H9 (cell line): ENCODE measurements around the gene HMG20B. TPM values are rescaled to one million over a fixed set of nuclear protein-coding genes. Genes with fewer than 3 reads are reported as not detected.

ENCODE experiments used
- DNase-seq: peaks from one replicate; pipeline ENCODE4 v3.0.0-alpha.2; 2017
- H2AFZ ChIP-seq: one replicate; pipeline ENCODE4 v1.6.1; 2013; ENCODE audit warnings: mild to moderate bottlenecking, low read length, control low read depth, moderate library complexity
- H2AK5ac ChIP-seq: 2 replicates; pipeline ENCODE4 v1.6.1; 2013; ENCODE audit warnings: low read length, control low read depth, mixed read lengths; ENCODE audit not compliant: insufficient read length
- H2BK120ac ChIP-seq: one replicate; pipeline ENCODE4 v1.6.1; 2013; ENCODE audit warnings: low read depth, mild to moderate bottlenecking, low read length, control low read depth, inconsistent platforms; ENCODE audit not compliant: poor library complexity, severe bottlenecking
- H2BK12ac ChIP-seq: 2 replicates; pipeline ENCODE4 v1.6.1; 2013; ENCODE audit warnings: low read length, control low read depth, mixed read lengths, low read depth; ENCODE audit not compliant: insufficient read length
- H2BK15ac ChIP-seq: 2 replicates; pipeline ENCODE4 v1.6.1; 2013; ENCODE audit warnings: low read depth, low read length, control low read depth
- H2BK20ac ChIP-seq: one replicate; pipeline ENCODE4 v1.6.1; 2013; ENCODE audit warnings: low read depth, mild to moderate bottlenecking, low read length, control low read depth, inconsistent platforms; ENCODE audit not compliant: poor library complexity, severe bottlenecking
- H2BK5ac ChIP-seq: 2 replicates; pipeline ENCODE4 v1.6.1; 2013; ENCODE audit warnings: low read length, control low read depth, mixed read lengths; ENCODE audit not compliant: insufficient read length
- H3K14ac ChIP-seq: 2 replicates; pipeline ENCODE4 v1.6.1; 2013; ENCODE audit warnings: low read length, control low read depth; ENCODE audit not compliant: insufficient read depth
- H3K18ac ChIP-seq: 2 replicates; pipeline ENCODE4 v1.6.1; 2013; ENCODE audit warnings: low read depth, mild to moderate bottlenecking, mixed read lengths, low read length, control low read depth; ENCODE audit not compliant: insufficient read length
- H3K23ac ChIP-seq: 2 replicates; pipeline ENCODE4 v1.6.1; 2013; ENCODE audit warnings: low read length, control low read depth, mixed read lengths, low read depth; ENCODE audit not compliant: insufficient read length
- H3K23me2 ChIP-seq: 2 replicates; pipeline ENCODE4 v1.6.1; 2013; ENCODE audit warnings: low read depth, mild to moderate bottlenecking, mixed read lengths, low read length, control low read depth; ENCODE audit not compliant: insufficient read length, poor library complexity, severe bottlenecking
- H3K27ac ChIP-seq: 2 replicates; pipeline ENCODE4 v1.5.1; 2013; ENCODE audit warnings: low read length, control low read depth, mixed read lengths, low read depth; ENCODE audit not compliant: insufficient read length
- H3K27me3 ChIP-seq: 2 replicates; pipeline ENCODE4 v1.6.1; 2013; ENCODE audit warnings: low read length, control low read depth, inconsistent platforms; ENCODE audit not compliant: insufficient read depth
- H3K4ac ChIP-seq: 2 replicates; pipeline ENCODE4 v1.6.1; 2013; ENCODE audit warnings: low read depth, mild to moderate bottlenecking, control low read depth, inconsistent platforms, low read length, moderate library complexity
- H3K4me1 ChIP-seq: 2 replicates; pipeline ENCODE4 v1.6.1; 2013; ENCODE audit warnings: low read length, control low read depth, inconsistent platforms; ENCODE audit not compliant: insufficient read depth
- H3K4me2 ChIP-seq: 2 replicates; pipeline ENCODE4 v1.6.1; 2013; ENCODE audit warnings: low read length, control low read depth, mixed read lengths; ENCODE audit not compliant: insufficient read length, insufficient read depth
- H3K56ac ChIP-seq: 2 replicates; pipeline ENCODE4 v1.6.1; 2013; ENCODE audit warnings: low read depth, mild to moderate bottlenecking, mixed read lengths, low read length, control low read depth; ENCODE audit not compliant: insufficient read length
- H3K79me1 ChIP-seq: 2 replicates; pipeline ENCODE4 v1.6.1; 2013; ENCODE audit warnings: low read depth, mild to moderate bottlenecking, moderate library complexity, low read length, control low read depth, inconsistent platforms; ENCODE audit not compliant: insufficient read depth, poor library complexity, severe bottlenecking
- H3K79me2 ChIP-seq: 2 replicates; pipeline ENCODE4 v1.6.1; 2013; ENCODE audit warnings: low read length, control low read depth, inconsistent platforms; ENCODE audit not compliant: insufficient read depth
- H3K9ac ChIP-seq: 2 replicates; pipeline ENCODE4 v1.6.1; 2013; ENCODE audit warnings: low read length, control low read depth, mixed read lengths; ENCODE audit not compliant: insufficient read length; ENCODE audit errors: extremely low read depth
- H3K9me3 ChIP-seq: one replicate; pipeline ENCODE4 v1.6.1; 2013; ENCODE audit warnings: low read depth, low read length, inconsistent platforms; ENCODE audit not compliant: control insufficient read depth
- H3T11ph ChIP-seq: one replicate; pipeline ENCODE4 v1.6.1; 2013; ENCODE audit warnings: mild to moderate bottlenecking, low read length, control low read depth, inconsistent platforms
- H4K20me1 ChIP-seq: one replicate; pipeline ENCODE4 v1.6.1; 2013; ENCODE audit not compliant: control insufficient read depth, insufficient read length, insufficient read depth
- H4K5ac ChIP-seq: 2 replicates; pipeline ENCODE4 v1.6.1; 2013; ENCODE audit warnings: low read depth, mild to moderate bottlenecking, mixed read lengths, low read length, control low read depth; ENCODE audit not compliant: insufficient read length
- H4K8ac ChIP-seq: replicated peaks from 2 replicates; pipeline ENCODE4 v1.6.1; 2013; ENCODE audit warnings: low read length, control low read depth, mixed read lengths, low read depth; ENCODE audit not compliant: insufficient read length
- H4K91ac ChIP-seq: 2 replicates; pipeline ENCODE4 v1.6.1; 2013; ENCODE audit warnings: low read depth, mild to moderate bottlenecking, moderate library complexity, mixed read lengths, low read length, control low read depth; ENCODE audit not compliant: insufficient read length
- H3K27ac Mint-ChIP-seq, 3 experiments: 2 replicates in 2 of 3; 3 replicates in 1 of 3; pipeline ENCODE4 v1.8.0; 2020 to 2021; ENCODE audit warnings: mixed read lengths in 3 of 3, mild to moderate bottlenecking in 1 of 3, moderate library complexity in 1 of 3
- H3K27me3 Mint-ChIP-seq: 2 replicates; pipeline ENCODE4 v1.8.0; 2021; ENCODE audit warnings: low read depth, mild to moderate bottlenecking, moderate library complexity, mixed read lengths
- H3K36me3 Mint-ChIP-seq, 3 experiments: 2 replicates in 2 of 3; 3 replicates in 1 of 3; pipeline ENCODE4 v1.8.0; 2020 to 2021; ENCODE audit warnings: low read depth in 3 of 3, mixed read lengths in 3 of 3; ENCODE audit not compliant: insufficient read depth in 1 of 3
- H3K4me1 Mint-ChIP-seq, 2 experiments: 2 replicates each; pipeline ENCODE4 v1.8.0; 2020; ENCODE audit warnings: mixed read lengths in 2 of 2
- H3K4me3 Mint-ChIP-seq, 2 experiments: 2 replicates in 1 of 2; 3 replicates in 1 of 2; pipeline ENCODE4 v1.8.0; 2020 to 2021; ENCODE audit warnings: mild to moderate bottlenecking in 2 of 2, mixed read lengths in 2 of 2, moderate library complexity in 1 of 2
- H3K9me3 Mint-ChIP-seq, 2 experiments: 2 replicates in 1 of 2; 3 replicates in 1 of 2; pipeline ENCODE4 v1.8.0; 2020; ENCODE audit warnings: mild to moderate bottlenecking in 2 of 2, mixed read lengths in 2 of 2, moderate library complexity in 1 of 2
- WGBS: extraction: QIAGEN DNeasy Blood & Tissue Kit; methylation state at CpG from one replicate; pipeline ENCODE4 v1.1.7; 2013; ENCODE audit warnings: missing lambda C conversion rate, low lambda C conversion rate, mixed read lengths; ENCODE audit not compliant: insufficient read length; ENCODE audit errors: extremely low coverage; 5-methylcytosine and 5-hydroxymethylcytosine counted together
- total RNA-seq: library from RNA; stranded (reverse); gene quantifications from 2 replicates; pipeline ENCODE4 v1.2.1, GENCODE V29; 2021
- TF ChIP-seq, protein P1 (sequence below): fragments of 200-600 bp; sonication (generic); conservative IDR thresholded peaks from 3 replicates; pipeline ENCODE4 v1.8.0; 2021; ENCODE audit warnings: antibody characterized with exemption, mild to moderate bottlenecking

HMG20B gene
- total RNA-seq, 1 experiment from 2014 or later, result 58.1 TPM

DNA sequence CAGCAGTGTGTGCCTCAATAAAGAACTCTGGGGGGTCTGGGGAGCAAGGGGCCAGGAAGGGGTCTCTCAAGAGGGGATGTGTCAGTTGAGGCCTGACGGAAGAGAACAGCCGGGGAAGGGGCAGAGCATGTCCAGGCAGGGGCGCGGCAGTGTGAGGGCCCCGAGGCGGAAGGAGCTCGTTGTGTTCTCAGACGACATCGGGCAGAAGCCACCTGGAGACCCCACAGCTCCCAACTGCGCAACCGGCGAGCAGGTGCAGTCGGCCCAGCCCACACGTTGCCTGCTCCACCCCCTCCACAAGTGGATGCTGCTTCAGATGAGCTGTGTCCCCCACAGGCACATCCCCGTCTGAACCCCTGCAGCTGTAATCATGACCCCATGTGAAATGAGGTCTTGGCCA, 48.9 kb downstream of the HMG20B start:
- WGBS, result no CpG with 5 or more reads among the region's 15 CpGs
- Histone ChIP-seq H3K4me2 (no peak overlapping the region), H3K79me1 (no peaks in the 10 kb centered on the region), H3K27me3 (no peaks in the 10 kb centered on the region), H2AK5ac (no peak overlapping the region), H2BK120ac (no peak overlapping the region), H2BK12ac (no peak overlapping the region), H4K20me1 (peaks cover 3% of the 10 kb centered on the region), H3K56ac (no peak overlapping the region), H3K23ac (no peak overlapping the region), H3T11ph (no peak overlapping the region), H3K23me2 (peaks cover 5% of the 10 kb centered on the region), H3K4me1 (0 out of 2 replicates have a peak, but pooled peaks cover 2% of the 10 kb centered on the region), H3K18ac (no peak overlapping the region), H3K9ac (no peak overlapping the region), H3K14ac (no peak overlapping the region), H3K4ac (no peak overlapping the region), H3K9me3 (no peaks in the 10 kb centered on the region), H4K5ac (no peak overlapping the region), H4K8ac (no peak overlapping the region), H4K91ac (no peak overlapping the region), H3K27ac (no peak overlapping the region), H3K79me2 (peaks cover 7% of the 10 kb centered on the region; the same call in 1 of the 2 replicates), H2BK15ac (no peak overlapping the region), H2AFZ (no peak overlapping the region), H2BK20ac (no peak overlapping the region), H2BK5ac (no peak overlapping the region)
- no peak overlapping the region for H3K27ac Mint-ChIP-seq
- H3K9me3 Mint-ChIP-seq, result no peaks in the 10 kb centered on the region
- TF ChIP-seq, protein P1, sequence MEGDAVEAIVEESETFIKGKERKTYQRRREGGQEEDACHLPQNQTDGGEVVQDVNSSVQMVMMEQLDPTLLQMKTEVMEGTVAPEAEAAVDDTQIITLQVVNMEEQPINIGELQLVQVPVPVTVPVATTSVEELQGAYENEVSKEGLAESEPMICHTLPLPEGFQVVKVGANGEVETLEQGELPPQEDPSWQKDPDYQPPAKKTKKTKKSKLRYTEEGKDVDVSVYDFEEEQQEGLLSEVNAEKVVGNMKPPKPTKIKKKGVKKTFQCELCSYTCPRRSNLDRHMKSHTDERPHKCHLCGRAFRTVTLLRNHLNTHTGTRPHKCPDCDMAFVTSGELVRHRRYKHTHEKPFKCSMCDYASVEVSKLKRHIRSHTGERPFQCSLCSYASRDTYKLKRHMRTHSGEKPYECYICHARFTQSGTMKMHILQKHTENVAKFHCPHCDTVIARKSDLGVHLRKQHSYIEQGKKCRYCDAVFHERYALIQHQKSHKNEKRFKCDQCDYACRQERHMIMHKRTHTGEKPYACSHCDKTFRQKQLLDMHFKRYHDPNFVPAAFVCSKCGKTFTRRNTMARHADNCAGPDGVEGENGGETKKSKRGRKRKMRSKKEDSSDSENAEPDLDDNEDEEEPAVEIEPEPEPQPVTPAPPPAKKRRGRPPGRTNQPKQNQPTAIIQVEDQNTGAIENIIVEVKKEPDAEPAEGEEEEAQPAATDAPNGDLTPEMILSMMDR, result no peak
- no peaks in the 10 kb centered on the region; the same call in 1 of the 2 replicates for H3K27me3 Mint-ChIP-seq
- H3K4me3 Mint-ChIP-seq, result no peak overlapping the region
- no peak for DNase-seq
- H3K4me1 Mint-ChIP-seq, result peaks cover 4 to 13% of the 10 kb centered on the region in 2 experiments
- peaks cover 6 to 24% (median 21%) of the 10 kb centered on the region in 3 experiments; a peak in 6 of 7 replicates for H3K36me3 Mint-ChIP-seq
